DND-41 (cell line): ENCODE data around the gene TNPO3.

Experiments used
- EZH2 ChIP-seq: IDR thresholded peaks from 3 replicates; pipeline ENCODE4 v1.6.1; 2012; ENCODE audit warnings: borderline replicate concordance, low read depth, mild to moderate bottlenecking, moderate library complexity, low read length, inconsistent platforms; ENCODE audit not compliant: severe bottlenecking
- TF ChIP-seq, protein P1 (sequence below): IDR thresholded peaks from 2 replicates; pipeline ENCODE4 v1.5.1; 2012; ENCODE audit warnings: borderline replicate concordance, low read length, moderate library complexity, mild to moderate bottlenecking; ENCODE audit not compliant: poor library complexity, severe bottlenecking; ENCODE audit errors: extremely low read depth

- TF ChIP-seq, protein P1, sequence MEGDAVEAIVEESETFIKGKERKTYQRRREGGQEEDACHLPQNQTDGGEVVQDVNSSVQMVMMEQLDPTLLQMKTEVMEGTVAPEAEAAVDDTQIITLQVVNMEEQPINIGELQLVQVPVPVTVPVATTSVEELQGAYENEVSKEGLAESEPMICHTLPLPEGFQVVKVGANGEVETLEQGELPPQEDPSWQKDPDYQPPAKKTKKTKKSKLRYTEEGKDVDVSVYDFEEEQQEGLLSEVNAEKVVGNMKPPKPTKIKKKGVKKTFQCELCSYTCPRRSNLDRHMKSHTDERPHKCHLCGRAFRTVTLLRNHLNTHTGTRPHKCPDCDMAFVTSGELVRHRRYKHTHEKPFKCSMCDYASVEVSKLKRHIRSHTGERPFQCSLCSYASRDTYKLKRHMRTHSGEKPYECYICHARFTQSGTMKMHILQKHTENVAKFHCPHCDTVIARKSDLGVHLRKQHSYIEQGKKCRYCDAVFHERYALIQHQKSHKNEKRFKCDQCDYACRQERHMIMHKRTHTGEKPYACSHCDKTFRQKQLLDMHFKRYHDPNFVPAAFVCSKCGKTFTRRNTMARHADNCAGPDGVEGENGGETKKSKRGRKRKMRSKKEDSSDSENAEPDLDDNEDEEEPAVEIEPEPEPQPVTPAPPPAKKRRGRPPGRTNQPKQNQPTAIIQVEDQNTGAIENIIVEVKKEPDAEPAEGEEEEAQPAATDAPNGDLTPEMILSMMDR: no peak
- no peak for TF ChIP-seq EZH2
Measured at GRCh38 chr7:129100827-129101166, 45.9 kb upstream of the TNPO3 start.
